ENCODE results near the gene EIF5B.
"Not testable (repeated sequence)": the region's sequence is repeated elsewhere in the genome, so short reads cannot be mapped to it uniquely, and the experiment has no call there.

Gene EIF5B

DNA sequence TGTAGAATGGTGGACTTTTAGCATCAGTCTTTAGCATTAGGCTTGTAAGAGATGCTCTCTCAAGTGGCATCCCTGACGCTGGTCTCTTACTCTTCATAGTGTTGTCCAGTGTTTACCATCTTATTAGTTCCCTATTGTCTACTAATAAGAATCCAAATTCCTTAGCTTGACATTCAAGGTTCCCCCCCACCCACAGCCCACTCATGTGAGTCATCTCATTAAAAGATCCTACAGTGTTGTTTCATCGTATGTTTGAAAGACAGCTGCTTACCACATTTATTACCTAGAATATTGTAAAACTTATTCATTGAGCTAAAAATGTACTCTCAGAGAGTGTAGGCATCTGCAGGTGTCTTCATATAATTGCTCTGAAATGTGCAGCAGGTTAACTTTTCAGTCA, 28.5 kb downstream of the EIF5B start:
- Histone ChIP-seq H3K9me3 (ENCODE audit: control insufficient read depth, insufficient read depth, low read length) (no peaks in the 10 kb centered on the region), H3K4me3 (ENCODE audit: low read length) (no peak overlapping the region), H3K27me3 (ENCODE audit: control insufficient read depth, low read length) (no peaks in the 10 kb centered on the region), H3K79me2 (ENCODE audit: control insufficient read depth, low read length) (peaks cover 9% of the 10 kb centered on the region; the same call in 1 of the 2 replicates), H3K27ac (ENCODE audit: low read depth, low read length) (no peak overlapping the region), H3K4me1 (ENCODE audit: control insufficient read depth, low read length) (no peaks in the 10 kb centered on the region), H3F3A (ENCODE audit: control insufficient read depth, insufficient read depth) (no peaks in the 10 kb centered on the region; the same call in 1 of the 2 replicates), H3K36me3 (ENCODE audit: control insufficient read depth, low read length) (peaks cover 88% of the 10 kb centered on the region), H4K20me1 (ENCODE audit: control insufficient read depth, insufficient read depth, low read depth, low read length) (no peaks in the 10 kb centered on the region), H3K9me2 (replicated peaks; ENCODE audit: control insufficient read depth, low read length) (no peaks in the 10 kb centered on the region), H3K4me2 (ENCODE audit: low read length) (no peak overlapping the region)
- TF ChIP-seq EZH2phosphoT487 (IDR thresholded peaks at IDR 0.05; ENCODE audit: borderline replicate concordance, low read length) = no peak
- TF ChIP-seq CTCF (IDR thresholded peaks at IDR 0.05; ENCODE audit: low read depth, low read length, poor library complexity, severe bottlenecking) = no peak

DNA sequence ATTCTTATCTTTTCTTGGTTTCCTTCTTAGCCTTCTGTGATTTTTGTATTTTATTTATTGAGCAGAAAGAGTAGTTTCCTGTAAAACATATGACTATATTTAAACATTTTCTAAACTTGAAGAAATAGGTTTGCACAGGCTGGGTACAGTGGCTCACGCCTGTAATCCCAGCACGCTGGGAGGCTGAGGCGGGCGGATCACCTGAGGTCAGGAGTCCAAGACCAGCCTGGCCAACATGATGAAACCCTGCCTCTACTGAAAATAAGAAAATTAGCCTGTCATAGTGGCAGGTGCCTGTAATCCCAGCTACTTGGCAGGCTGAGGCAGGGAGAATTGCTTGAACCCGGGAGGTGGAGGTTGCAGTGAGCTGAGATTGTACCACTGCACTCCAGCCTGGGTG, 31.7 kb downstream of the EIF5B start:
- H3F3A ChIP-seq (ENCODE audit: control insufficient read depth, insufficient read depth); H3K9me2 ChIP-seq (replicated peaks; ENCODE audit: control insufficient read depth, low read length): not testable (repeated sequence)
- peaks cover 89% of the 10 kb centered on the region for H3K36me3 ChIP-seq (ENCODE audit: control insufficient read depth, low read length)

DNA sequence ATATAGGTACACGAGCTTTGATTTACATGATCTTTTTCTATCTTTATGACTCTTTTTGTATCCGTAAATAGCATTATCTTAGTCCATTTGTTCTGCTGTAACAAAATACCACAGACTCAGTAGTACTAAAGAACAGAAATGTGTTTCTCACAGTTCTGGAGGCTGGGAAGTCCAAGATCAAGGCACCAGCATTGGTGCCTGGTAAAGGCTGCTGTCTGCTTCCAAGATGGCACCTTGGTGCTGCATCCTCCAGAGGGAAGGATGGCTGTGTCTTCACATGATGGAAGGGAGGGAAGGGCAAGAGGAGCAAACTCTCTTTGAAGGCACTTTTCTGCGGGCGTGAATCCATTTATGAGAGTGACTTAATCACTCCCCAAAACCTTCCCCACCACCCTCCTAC, 36.0 kb downstream of the EIF5B start:
- no peaks in the 10 kb centered on the region for H3K4me1 ChIP-seq (ENCODE audit: control insufficient read depth, low read length)
- H3F3A ChIP-seq (ENCODE audit: control insufficient read depth, insufficient read depth) = peaks cover 5% of the 10 kb centered on the region
- H3K27me3 ChIP-seq (ENCODE audit: control insufficient read depth, low read length) = no peaks in the 10 kb centered on the region
- no peak overlapping the region for H3K4me3 ChIP-seq (ENCODE audit: low read length)
- no peaks in the 10 kb centered on the region for H3K9me3 ChIP-seq (ENCODE audit: control insufficient read depth, insufficient read depth, low read length)
- no peaks in the 10 kb centered on the region for H4K20me1 ChIP-seq (ENCODE audit: control insufficient read depth, insufficient read depth, low read depth, low read length)
- no peaks in the 10 kb centered on the region; the same call in 1 of the 2 replicates for H3K79me2 ChIP-seq (ENCODE audit: control insufficient read depth, low read length)
- TF ChIP-seq EZH2phosphoT487 (IDR thresholded peaks at IDR 0.05; ENCODE audit: borderline replicate concordance, low read length) = no peak
- TF ChIP-seq CTCF (IDR thresholded peaks at IDR 0.05; ENCODE audit: low read depth, low read length, poor library complexity, severe bottlenecking) = no peak
- peaks cover 86% of the 10 kb centered on the region for H3K36me3 ChIP-seq (ENCODE audit: control insufficient read depth, low read length)
- H3K27ac ChIP-seq (ENCODE audit: low read depth, low read length) = no peak overlapping the region
- H3K4me2 ChIP-seq (ENCODE audit: low read length) = no peak overlapping the region
- H3K9me2 ChIP-seq (replicated peaks; ENCODE audit: control insufficient read depth, low read length) = no peaks in the 10 kb centered on the region

More for the DNA sequence above, 31.7 kb downstream of the EIF5B start:
- not testable (repeated sequence) for H3K27me3 ChIP-seq (ENCODE audit: control insufficient read depth, low read length); H4K20me1 ChIP-seq (ENCODE audit: control insufficient read depth, insufficient read depth, low read depth, low read length); H3K4me3 ChIP-seq (ENCODE audit: low read length); H3K4me2 ChIP-seq (ENCODE audit: low read length); H3K27ac ChIP-seq (ENCODE audit: low read depth, low read length); H3K79me2 ChIP-seq (ENCODE audit: control insufficient read depth, low read length); H3K4me1 ChIP-seq (ENCODE audit: control insufficient read depth, low read length); H3K9me3 ChIP-seq (ENCODE audit: control insufficient read depth, insufficient read depth, low read length)

- no peaks in the 10 kb centered on the region for H3K9me3 ChIP-seq (ENCODE audit: control insufficient read depth, insufficient read depth, low read length)
- H3K27ac ChIP-seq (ENCODE audit: low read depth, low read length) = no peak overlapping the region
- peaks cover 5% of the 10 kb centered on the region for H3F3A ChIP-seq (ENCODE audit: control insufficient read depth, insufficient read depth)
- no peaks in the 10 kb centered on the region; the same call in 1 of the 2 replicates for H3K79me2 ChIP-seq (ENCODE audit: control insufficient read depth, low read length)
- peaks cover 90% of the 10 kb centered on the region for H3K36me3 ChIP-seq (ENCODE audit: control insufficient read depth, low read length)
- no peaks in the 10 kb centered on the region for H4K20me1 ChIP-seq (ENCODE audit: control insufficient read depth, insufficient read depth, low read depth, low read length)
- H3K4me1 ChIP-seq (ENCODE audit: control insufficient read depth, low read length) = no peaks in the 10 kb centered on the region
- H3K27me3 ChIP-seq (ENCODE audit: control insufficient read depth, low read length) = no peaks in the 10 kb centered on the region
- no peak overlapping the region for H3K4me2 ChIP-seq (ENCODE audit: low read length)
- TF ChIP-seq EZH2phosphoT487 (IDR thresholded peaks at IDR 0.05; ENCODE audit: borderline replicate concordance, low read length) (no peak), CTCF (IDR thresholded peaks at IDR 0.05; ENCODE audit: low read depth, low read length, poor library complexity, severe bottlenecking) (no peak)
- H3K4me3 ChIP-seq (ENCODE audit: low read length) = no peak overlapping the region
- H3K9me2 ChIP-seq (replicated peaks; ENCODE audit: control insufficient read depth, low read length) = no peaks in the 10 kb centered on the region
Measured at GRCh38 chr2:99374747-99375146, 37.6 kb downstream of the EIF5B start.
